ENCODE measurements around the gene MLLT3. TPM values are rescaled to one million over a fixed set of nuclear protein-coding genes. Genes with fewer than 3 reads are reported as not detected.

The MLLT3 gene
- total and polyA plus RNA-seq, 2 of the 8 experiments (the other 6 are each of a cell fraction or from before 2014, with no cell fraction given) = 5.9 to 9.6 TPM

- Histone ChIP-seq H3K36me3 (ENCODE audit: control insufficient read depth in 2 of 4, insufficient read depth in 4 of 4, low read length in 3 of 4) (no peaks in the 10 kb centered on the region), H3K56ac (replicated peaks; ENCODE audit: insufficient read length, low read depth, low read length) (no peak overlapping the region), H3K23ac (ENCODE audit: insufficient read length) (no peak overlapping the region), H3K79me1 (ENCODE audit: low read depth, low read length) (no peaks in the 10 kb centered on the region), H3K27me3 (replicated peaks in 1 of 4; ENCODE audit: control insufficient read depth in 3 of 4, extremely low read depth in 1 of 4, insufficient read depth in 3 of 4, low read length in 3 of 4) (no peaks in the 10 kb centered on the region), H4K5ac (ENCODE audit: insufficient read length, low read depth, low read length) (no peak overlapping the region), H2BK20ac (ENCODE audit: low read length) (no peak overlapping the region), H3K4me2 (ENCODE audit: insufficient read depth in 1 of 2, low read depth in 2 of 2, low read length in 2 of 2) (peak overlapping the region; percentile 45 to 52; a peak in 3 of 4 replicates), H3K4ac (replicated peaks; ENCODE audit: insufficient read length, low read depth, low read length) (no peak overlapping the region), H2AK5ac (ENCODE audit: low read depth, low read length) (no peak overlapping the region), H3K23me2 (ENCODE audit: low read depth, low read length) (peaks cover 2% of the 10 kb centered on the region; the same call in 1 of the 2 replicates), H2BK5ac (ENCODE audit: low read depth, low read length) (no peak overlapping the region), H4K8ac (ENCODE audit: extremely low read depth, insufficient read depth, low read length) (no peak overlapping the region), H2BK15ac (ENCODE audit: low read length) (no peak overlapping the region), H3K4me1 (replicated peaks in 1 of 4; ENCODE audit: control insufficient read depth in 3 of 4, insufficient read depth in 4 of 4, low read length in 3 of 4) (peaks cover 0 to 11% (median 5%) of the 10 kb centered on the region in 4 experiments; a peak in 6 of 7 replicates), H3K27ac (ENCODE audit: low read depth, low read length) (no peak overlapping the region), H3K79me2 (ENCODE audit: control insufficient read depth in 1 of 2, insufficient read depth in 2 of 2, low read length in 2 of 2) (no peaks in the 10 kb centered on the region), H4K20me1 (replicated peaks in 1 of 2; ENCODE audit: control insufficient read depth in 1 of 2, insufficient read depth in 2 of 2, low read length in 2 of 2) (no peaks in the 10 kb centered on the region), H3K9ac (replicated peaks in 1 of 4; ENCODE audit: extremely low read depth in 1 of 4, low read depth in 3 of 4, low read length in 3 of 4) (no peak overlapping the region), H3K4me3 (ENCODE audit: extremely low read depth in 1 of 4, insufficient read depth in 2 of 4, low read depth in 3 of 4, low read length in 4 of 4) (peak overlapping the region in 2 of 4 experiments; percentile 7 to 27; a peak in 4 of 8 replicates), H3K18ac (ENCODE audit: extremely low read depth, low read length) (no peak overlapping the region; the same call in none of the 2 replicates), H2BK12ac (ENCODE audit: low read depth, low read length) (0 out of 2 replicates have a peak overlapping the region, but pooled peaks have one; percentile 41), H2AFZ (ENCODE audit: low read length) (peak overlapping the region; percentile 83; the same call in 1 of the 2 replicates), H2BK120ac (replicated peaks; ENCODE audit: low read depth, low read length) (peak overlapping the region; percentile 25), H4K91ac (replicated peaks; ENCODE audit: insufficient read length, low read length) (no peak overlapping the region), H3K9me3 (ENCODE audit: insufficient read depth in 2 of 2, low read depth in 1 of 2, low read length in 1 of 2) (no peaks in the 10 kb centered on the region), H3K14ac (ENCODE audit: insufficient read length) (no peak overlapping the region)
- CTCF ChIA-PET (ENCODE audit: partially characterized antibody) = interaction anchor here (0.6 to 3.9 kb wide), 16 partner anchors 8 to 755 kb away, joined by 3 to 14 read pairs (median 4); no protein-coding TSS in a partner anchor
- FAIRE-seq (peak; percentile 98), DNase-seq (ENCODE audit: low read depth in 1 of 2, low spot score in 2 of 2) (peak; percentile 36 to 61)
- TF ChIP-seq YY1 (IDR thresholded peaks at IDR 0.05; ENCODE audit: low read depth, low read length) (peak; percentile 27; the same call in 1 of the 2 replicates), POLR2AphosphoS5 (IDR thresholded peaks at IDR 0.05; ENCODE audit: low read depth, low read length) (no peak), RAD21 (IDR thresholded peaks at IDR 0.05 in 1 of 2, conservative IDR thresholded peaks at IDR 0.05 in 1 of 2; ENCODE audit: low read depth in 2 of 2, low read length in 2 of 2) (peak; percentile 94 to 96), SP4 (IDR thresholded peaks at IDR 0.05; ENCODE audit: low read length) (0 out of 2 replicates have a peak, but pooled peaks have one; percentile 64), GTF2F1 (IDR thresholded peaks at IDR 0.05; ENCODE audit: borderline replicate concordance, low read depth, low read length) (no peak), CTCF (IDR thresholded peaks at IDR 0.05; ENCODE audit: control extremely low read depth in 1 of 3, insufficient read depth in 1 of 3, low read depth in 1 of 3, low read length in 3 of 3) (peak; percentile 65 to 92 (median 79)), SIRT6 (IDR thresholded peaks at IDR 0.05; ENCODE audit: low read length) (no peak)
- POLR2A ChIA-PET (ENCODE audit: partially characterized antibody) = no interaction called here
- WGBS, 2 experiments (ENCODE audit: extremely low coverage in 1 of 2, insufficient coverage in 1 of 2, insufficient read length in 1 of 2, insufficient replicate concordance in 2 of 2, low coverage in 1 of 2, low lambda C conversion rate in 2 of 2, missing lambda C conversion rate in 1 of 2) = 12% methylated on average over 10 of the region's 10 CpGs; no CpG with 5 or more reads in 1 of the 2 experiments
Measured at GRCh38 chr9:20356403-20357036, 265.8 kb downstream of the MLLT3 start.

Measured in H1 (cell line).